Fibroblast of the conjunctiva (primary cell): Measurements from ENCODE around the gene NPAS3.

Experiments used
- DNase-seq: peaks from one replicate; pipeline ENCODE4 v3.0.0-alpha.2; 2010; ENCODE audit warnings: low read depth

NPAS3 gene

GRCh38 chr14:33560718-33561431, 622.2 kb downstream of the NPAS3 start:
- DNase-seq, result no peak

DNA sequence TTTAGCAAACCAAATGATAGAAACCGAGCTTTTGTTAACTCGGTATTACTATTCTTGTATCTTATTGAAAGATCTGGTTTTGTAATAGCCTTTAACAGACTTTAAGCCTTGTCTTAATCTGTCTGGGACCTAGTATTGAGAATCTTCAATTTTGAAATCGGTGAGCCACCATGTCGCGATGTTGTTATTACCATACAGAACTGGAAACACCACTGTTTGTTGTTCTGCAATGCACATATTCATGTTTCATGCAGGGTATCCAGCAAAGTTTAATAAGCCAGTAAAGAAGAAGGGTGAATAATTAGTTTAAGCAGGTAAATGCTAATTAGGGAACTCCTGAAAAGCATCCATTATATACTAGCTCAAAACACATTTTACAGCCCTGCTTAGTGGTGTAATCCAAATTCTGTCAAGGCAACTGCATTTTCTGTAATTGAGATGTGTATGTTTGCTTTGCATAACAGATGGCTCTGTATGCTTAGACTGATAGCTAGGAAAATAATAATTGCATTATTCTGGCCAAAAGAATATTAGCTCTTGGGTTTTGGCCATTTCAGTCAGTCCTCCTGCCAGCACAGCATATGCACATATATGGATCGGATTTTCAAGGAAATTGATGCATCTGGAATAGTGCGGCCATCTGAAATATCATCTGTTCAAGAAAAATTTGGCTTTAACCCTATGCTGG, 623.0 kb downstream of the NPAS3 start:
- DNase-seq, result no peak

DNA sequence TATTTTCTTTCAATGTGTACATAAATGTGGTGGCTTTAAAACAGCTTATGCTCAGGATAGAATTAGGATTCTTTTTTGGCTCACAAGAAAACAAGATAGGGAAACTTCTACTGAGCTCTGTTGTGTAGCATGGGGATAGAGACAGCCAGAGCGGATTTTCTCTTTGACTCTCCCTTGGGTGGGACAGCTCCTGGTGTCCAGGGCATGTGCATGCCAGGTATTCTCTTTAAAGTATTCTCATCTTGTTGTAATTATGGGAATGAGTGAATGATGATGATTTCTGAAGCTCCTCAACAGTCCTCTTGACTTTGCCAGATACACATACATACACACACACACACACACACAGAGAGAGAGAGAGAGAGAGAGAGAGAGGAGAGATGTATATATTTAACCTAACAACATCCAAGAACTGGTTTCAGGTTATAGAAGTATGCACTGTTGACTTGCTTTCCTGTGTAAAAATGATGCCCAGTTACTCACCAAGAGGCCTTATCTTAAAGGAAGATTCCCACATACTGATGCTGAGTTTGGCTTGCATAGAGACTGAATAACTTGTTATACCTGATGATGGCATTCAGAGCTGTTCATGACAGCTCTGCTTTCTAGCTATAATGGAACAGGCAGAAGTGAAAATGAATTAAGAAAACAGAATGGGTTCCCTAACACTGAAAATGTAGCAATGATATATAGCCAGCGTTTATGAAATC, 624.7 kb downstream of the NPAS3 start:
- no peak for DNase-seq

- DNase-seq, result no peak
Observed at GRCh38 chr14:33563901-33564197, 625.2 kb downstream of the NPAS3 start.

GRCh38 chr14:33564774-33565630, 626.3 kb downstream of the NPAS3 start:
- no peak for DNase-seq

DNA sequence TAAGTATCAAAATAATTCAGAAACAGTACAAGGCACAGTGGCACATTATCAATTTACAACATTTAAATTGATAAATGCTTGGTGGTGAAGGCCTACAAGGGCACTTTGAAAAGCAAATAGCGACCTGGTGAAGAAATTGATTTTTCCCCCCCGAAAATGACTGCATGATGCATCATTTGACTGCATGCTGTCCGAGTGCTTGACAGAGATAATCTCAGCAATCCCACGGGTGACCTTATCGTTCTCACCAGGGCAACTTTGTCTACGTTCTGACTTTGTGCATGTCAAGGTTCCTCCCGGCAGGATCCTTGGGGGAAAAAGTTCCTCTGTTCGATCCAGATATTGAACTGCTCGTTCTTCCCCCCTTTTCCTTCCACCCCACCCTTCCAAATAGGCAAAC, 627.4 kb downstream of the NPAS3 start:
- DNase-seq, result no peak

GRCh38 chr14:33567023-33567728, 628.5 kb downstream of the NPAS3 start:
- DNase-seq, result no peak

DNA sequence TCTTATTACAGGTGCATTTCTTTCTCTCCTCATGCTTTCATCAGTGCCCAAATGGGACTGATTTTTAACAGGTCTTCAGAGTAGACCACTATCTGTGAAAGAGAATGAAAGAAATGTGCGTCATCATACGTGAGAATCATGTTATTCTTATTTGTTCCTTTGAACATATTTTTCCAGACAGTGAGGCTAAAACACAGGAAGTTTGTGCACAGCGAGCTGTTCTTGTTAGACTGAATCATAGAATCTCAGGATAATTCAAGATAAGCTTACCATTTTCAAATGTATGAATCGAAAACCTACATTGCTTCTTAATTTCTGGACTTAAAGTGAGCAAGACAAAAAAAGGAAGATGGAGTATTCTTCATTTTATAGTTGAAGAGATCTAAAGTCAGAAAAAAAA, 629.1 kb downstream of the NPAS3 start:
- no peak for DNase-seq

- no peak for DNase-seq
Observed at GRCh38 chr14:33568935-33569579, 630.4 kb downstream of the NPAS3 start.

GRCh38 chr14:33569821-33570687, 631.4 kb downstream of the NPAS3 start:
- no peak for DNase-seq

GRCh38 chr14:33570694-33571310, 632.1 kb downstream of the NPAS3 start:
- no peak for DNase-seq

- DNase-seq, result no peak
Observed at GRCh38 chr14:33573301-33573880, 634.7 kb downstream of the NPAS3 start.

GRCh38 chr14:33576014-33576413, 637.3 kb downstream of the NPAS3 start:
- no peak for DNase-seq

GRCh38 chr14:33578461-33579216, 640.0 kb downstream of the NPAS3 start:
- no peak for DNase-seq

GRCh38 chr14:33580231-33580749, 641.6 kb downstream of the NPAS3 start:
- DNase-seq, result no peak

GRCh38 chr14:33580841-33581240, 642.2 kb downstream of the NPAS3 start:
- no peak for DNase-seq

DNA sequence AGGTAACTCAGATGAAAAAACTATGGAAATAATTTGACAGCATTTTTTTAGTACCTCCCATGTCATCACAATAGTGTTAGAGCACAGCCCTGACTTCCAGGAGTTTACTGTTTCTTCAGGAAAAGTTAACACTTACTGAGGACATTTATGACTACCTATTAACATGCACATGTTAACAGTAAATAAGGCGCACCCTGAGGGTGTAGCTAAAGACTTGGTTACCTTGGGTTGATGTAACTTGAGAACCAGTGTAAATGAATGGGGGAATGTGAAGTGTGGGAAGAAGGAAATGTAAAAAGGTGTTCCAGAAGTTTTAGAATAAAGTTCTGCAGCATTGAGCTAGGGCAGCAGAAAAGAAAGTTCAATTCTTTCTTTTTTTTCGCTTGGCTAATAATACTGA, 646.0 kb downstream of the NPAS3 start:
- no peak for DNase-seq

DNA sequence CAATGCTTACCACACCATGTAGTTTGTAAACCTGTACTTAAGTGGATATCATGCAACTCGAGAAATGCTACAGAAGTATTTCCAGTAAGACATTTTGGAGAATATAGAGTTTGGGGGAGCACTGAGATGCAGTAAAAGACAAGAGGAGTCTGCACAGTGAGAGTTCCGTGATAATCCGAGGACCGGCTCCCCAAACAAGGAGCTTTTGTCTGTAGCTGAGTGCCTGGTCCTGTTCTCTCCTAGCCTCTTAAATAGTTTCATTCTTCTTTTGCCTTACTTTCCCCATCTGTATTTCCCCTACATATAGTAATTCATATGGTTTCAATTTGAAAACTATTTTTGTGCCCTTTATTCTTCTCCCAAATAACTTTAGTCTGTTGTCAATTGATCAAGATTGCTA, 648.1 kb downstream of the NPAS3 start:
- no peak for DNase-seq
